Activated CD4-positive, alpha-beta T cell treated with anti-CD3 and anti-CD28 coated beads, Interleukin-2, amount 10 ng/mL, durations not matched to agents 24 days and 14 days (primary cell): Measurements from ENCODE around the gene TMEFF1. TPM values are rescaled to one million over a fixed set of nuclear protein-coding genes. Genes with fewer than 3 reads are reported as not detected.
A peak's percentile ranks its signal among the peaks of the same experiment; 100 is the strongest.

Experiments used
- DNase-seq: peaks from one replicate; pipeline ENCODE4 v3.0.0; 2022
- H3K27ac Mint-ChIP-seq: one replicate; pipeline ENCODE4 v1.8.0; 2022; ENCODE audit warnings: mild to moderate bottlenecking, mixed read lengths
- H3K27me3 Mint-ChIP-seq: one replicate; pipeline ENCODE4 v1.8.0; 2022; ENCODE audit warnings: mixed read lengths
- H3K36me3 Mint-ChIP-seq: one replicate; pipeline ENCODE4 v1.8.0; 2022; ENCODE audit warnings: low read depth, mild to moderate bottlenecking, mixed read lengths
- H3K4me1 Mint-ChIP-seq: one replicate; pipeline ENCODE4 v1.8.0; 2021; ENCODE audit warnings: mixed read lengths
- H3K4me3 Mint-ChIP-seq: one replicate; pipeline ENCODE4 v1.8.0; 2022; ENCODE audit warnings: mild to moderate bottlenecking, moderate library complexity, mixed read lengths
- H3K9me3 Mint-ChIP-seq: one replicate; pipeline ENCODE4 v1.8.0; 2021; ENCODE audit warnings: mixed read lengths
- intact Hi-C: fragments of 100-400 bp; cut with micrococcal nuclease; formaldehyde crosslinking; loops from one replicate; pipeline ENCODE4 v1.15.1; 2023
- total RNA-seq: library from RNA; stranded (reverse); gene quantifications from 2 replicates; pipeline ENCODE4 v1.2.3, GENCODE V29; 2022

Gene TMEFF1, protein sequence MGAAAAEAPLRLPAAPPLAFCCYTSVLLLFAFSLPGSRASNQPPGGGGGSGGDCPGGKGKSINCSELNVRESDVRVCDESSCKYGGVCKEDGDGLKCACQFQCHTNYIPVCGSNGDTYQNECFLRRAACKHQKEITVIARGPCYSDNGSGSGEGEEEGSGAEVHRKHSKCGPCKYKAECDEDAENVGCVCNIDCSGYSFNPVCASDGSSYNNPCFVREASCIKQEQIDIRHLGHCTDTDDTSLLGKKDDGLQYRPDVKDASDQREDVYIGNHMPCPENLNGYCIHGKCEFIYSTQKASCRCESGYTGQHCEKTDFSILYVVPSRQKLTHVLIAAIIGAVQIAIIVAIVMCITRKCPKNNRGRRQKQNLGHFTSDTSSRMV
- 0.16 TPM in 1 of 2 replicates, not detected in the other for total RNA-seq

DNA sequence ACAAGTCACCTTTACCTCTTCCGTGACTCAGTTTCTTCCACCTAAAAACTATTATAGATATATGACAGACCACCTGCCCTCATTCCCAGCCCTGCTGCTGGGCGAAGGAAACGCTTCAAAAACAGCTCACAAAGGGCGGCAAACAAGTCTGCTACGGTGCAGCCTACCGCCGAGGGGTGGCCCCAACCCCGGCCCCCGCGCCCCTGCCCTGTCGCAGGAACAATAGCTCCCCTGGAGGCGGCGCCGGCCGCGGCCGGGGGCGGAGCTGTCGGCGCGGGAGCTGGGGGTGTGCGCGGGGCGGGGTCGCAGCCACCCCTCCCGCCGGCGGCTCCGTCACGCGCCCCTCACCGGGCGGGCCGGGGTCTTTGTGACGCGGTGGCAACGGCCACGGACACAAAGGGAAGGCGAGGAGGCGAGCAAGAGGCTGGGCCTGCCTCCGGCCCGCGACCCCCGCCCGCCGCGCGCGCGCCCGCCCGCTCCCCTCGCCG lies at the start of gene TMEFF1:
Gene TMEFF1, plus strand, starts transcription at position 362 of the 488 bp plus-strand sequence. CDS start 396 bp downstream, outside the sequence.
- Mint-ChIP-seq H3K4me1 (peaks cover 4% of the 10 kb centered on the region), H3K27ac (no peak within 1 kb of the TSS), H3K36me3 (no peaks in the 10 kb centered on the region), H3K27me3 (peaks cover 53% of the 10 kb centered on the region), H3K9me3 (no peaks in the 10 kb centered on the region), H3K4me3 (peak within 1 kb of the TSS; percentile 76)
- peak; percentile 80 for DNase-seq
- intact Hi-C loops: no loop called here

DNA sequence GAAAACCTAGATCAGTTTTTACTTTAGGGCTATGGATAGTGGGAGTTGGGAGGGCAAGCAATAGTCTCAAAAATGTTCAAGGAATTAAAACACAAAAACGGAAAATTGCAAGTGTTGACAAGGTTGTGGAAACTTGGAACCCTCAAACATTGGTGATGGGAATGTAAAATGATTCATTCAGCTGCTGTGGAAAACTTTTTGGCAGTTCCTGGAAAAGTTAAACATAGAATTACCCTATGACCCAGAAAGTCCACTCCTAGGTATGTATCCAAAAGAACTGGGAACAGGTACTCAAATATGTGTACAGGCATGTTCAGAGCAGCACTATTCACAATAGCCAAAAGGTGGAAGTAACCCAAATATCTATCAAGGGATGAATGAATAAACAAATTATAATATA lies 47.2 kb upstream of the TMEFF1 start:
- intact Hi-C loops: loop anchor here (1.0 to 2.0 kb wide), 2 partner anchors 14 to 73 kb away; partner anchors contain the start of gene TEX10
- Mint-ChIP-seq H3K27ac (peak overlapping the region; percentile 95), H3K36me3 (no peaks in the 10 kb centered on the region), H3K27me3 (peaks cover 19% of the 10 kb centered on the region), H3K4me3 (peak overlapping the region; percentile 85), H3K9me3 (no peaks in the 10 kb centered on the region), H3K4me1 (peaks cover 34% of the 10 kb centered on the region)
- DNase-seq: no peak

DNA sequence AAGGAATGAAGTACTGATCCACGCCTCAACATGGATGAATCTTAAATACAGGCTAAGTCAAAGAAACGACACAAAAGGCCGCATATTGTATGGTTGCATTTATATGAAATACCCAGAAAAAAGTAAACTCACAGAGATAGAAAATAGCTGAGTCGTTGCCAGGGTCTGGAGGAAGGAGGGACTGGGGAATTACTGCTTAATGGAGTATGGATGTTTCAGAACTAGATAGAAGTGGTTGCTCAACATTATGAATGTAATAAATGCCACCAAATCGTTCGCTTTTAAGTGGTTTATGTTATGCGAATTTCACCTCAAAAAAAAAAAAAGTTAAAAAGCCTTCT lies 46.8 kb upstream of the TMEFF1 start:
- Mint-ChIP-seq H3K27ac (peak overlapping the region; percentile 95), H3K36me3 (no peaks in the 10 kb centered on the region), H3K9me3 (no peaks in the 10 kb centered on the region), H3K4me1 (peaks cover 34% of the 10 kb centered on the region), H3K27me3 (peaks cover 19% of the 10 kb centered on the region), H3K4me3 (peak overlapping the region; percentile 85)
- intact Hi-C loops: loop anchor here (1.0 to 2.0 kb wide), 2 partner anchors 15 to 73 kb away; partner anchors contain the start of gene TEX10
- DNase-seq: no peak

DNA sequence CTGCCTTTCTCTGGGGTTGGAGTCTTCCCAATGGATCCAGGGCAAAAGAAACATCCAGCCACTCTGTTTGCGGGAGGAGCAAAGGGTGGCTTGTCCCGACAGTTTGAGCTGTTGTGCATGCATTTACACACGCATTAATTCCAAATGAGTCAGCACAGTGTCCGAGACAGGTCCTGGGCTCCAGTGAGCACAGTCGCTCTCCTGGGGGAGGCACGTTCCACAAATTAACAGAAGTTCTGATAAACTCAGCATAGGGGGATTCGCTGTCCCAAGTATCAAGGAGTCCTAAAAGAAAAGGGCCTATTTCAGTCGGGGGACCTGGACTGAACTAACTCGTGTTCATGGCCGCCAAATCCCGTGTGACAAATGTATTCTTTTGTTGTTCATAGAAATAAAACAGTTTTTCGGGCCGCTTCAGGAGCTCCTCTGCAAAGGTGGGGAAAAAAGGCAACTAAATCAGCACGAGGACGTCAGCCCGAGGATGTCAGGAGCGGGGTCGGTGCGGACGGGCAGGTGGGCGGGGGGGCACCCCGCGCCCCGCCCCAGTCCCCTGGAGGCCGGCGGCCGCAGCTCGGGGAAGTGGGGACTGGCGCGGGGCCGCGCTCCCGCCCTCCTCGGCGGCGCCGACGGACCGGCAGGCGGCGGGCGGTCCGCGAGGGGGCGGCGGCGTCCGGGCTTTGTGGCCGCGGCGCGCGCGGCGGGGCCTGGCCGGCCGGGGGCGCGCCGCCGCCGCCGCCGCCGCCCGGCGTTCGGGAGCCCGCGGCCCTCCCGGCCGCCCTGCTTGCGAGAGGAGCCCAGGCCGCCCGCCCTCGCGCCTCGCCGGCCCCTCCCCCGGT lies 46.2 kb upstream of the TMEFF1 start, which contains the start of gene MSANTD3:
Gene MSANTD3, plus strand, starts transcription at position 614 of the 836 bp plus-strand sequence. CDS start 14,796 bp downstream, outside the sequence.
- peaks cover 17% of the 10 kb centered on the region for H3K27me3 Mint-ChIP-seq
- peak within 1 kb of the TSS; percentile 85 for H3K4me3 Mint-ChIP-seq
- peaks cover 2% of the 10 kb centered on the region for H3K36me3 Mint-ChIP-seq
- peak within 1 kb of the TSS; percentile 95 for H3K27ac Mint-ChIP-seq
- peak; percentile 86 for DNase-seq
- H3K9me3 Mint-ChIP-seq: no peaks in the 10 kb centered on the region
- peaks cover 36% of the 10 kb centered on the region for H3K4me1 Mint-ChIP-seq
- intact Hi-C loops: loop anchor here (1.0 to 2.0 kb wide), 2 partner anchors 15 to 74 kb away; partner anchors contain the start of gene TEX10

DNA sequence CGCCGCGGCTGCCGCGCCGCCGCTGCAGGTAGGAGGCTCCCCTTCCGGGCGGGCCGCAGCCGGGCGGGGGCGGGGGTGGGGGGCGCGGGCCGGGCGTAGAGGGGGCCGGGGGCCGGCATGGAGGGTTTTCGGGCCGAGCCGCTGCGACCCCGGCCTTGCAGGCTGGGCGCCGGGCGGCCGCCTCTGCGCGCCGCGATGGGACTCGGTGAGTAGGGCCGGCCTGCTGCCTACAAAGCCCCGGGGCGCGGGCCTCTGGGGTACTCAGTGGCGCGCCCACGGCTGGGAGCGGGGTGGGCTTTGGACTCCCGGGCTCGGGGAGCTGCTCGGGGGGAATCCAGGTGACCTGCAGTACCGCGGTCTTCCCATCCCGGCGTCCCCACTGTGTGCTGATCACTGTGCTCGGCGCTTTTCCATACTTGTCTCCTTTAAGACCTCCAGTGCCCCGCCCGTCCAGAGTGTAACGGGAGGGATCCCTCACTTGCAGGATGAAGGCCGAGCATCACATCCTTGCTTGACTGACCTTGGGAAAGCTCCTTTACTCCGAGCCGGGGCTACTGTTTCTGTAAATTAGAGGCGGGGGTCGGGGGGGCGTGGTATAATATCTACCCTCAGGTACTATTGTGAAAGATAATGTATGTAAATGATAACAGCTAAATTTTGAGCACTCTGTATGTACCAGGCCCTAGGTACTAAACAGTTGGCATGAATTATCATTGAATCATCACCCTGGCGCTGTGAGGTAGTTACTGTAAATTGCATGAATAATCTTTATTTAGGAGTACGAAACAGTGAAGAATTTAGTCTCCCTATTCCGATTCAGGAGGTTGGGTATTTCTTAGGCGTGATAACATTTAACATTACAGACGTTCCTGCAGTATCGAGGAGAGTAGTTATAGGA lies 45.3 kb upstream of the TMEFF1 start:
- intact Hi-C loops: loop anchor here (2.0 kb wide), 1 partner anchor 75 kb away; the partner anchor contains the start of gene TEX10
- H3K9me3 Mint-ChIP-seq: no peaks in the 10 kb centered on the region
- peaks cover 36% of the 10 kb centered on the region for H3K4me1 Mint-ChIP-seq
- H3K27me3 Mint-ChIP-seq: peaks cover 13% of the 10 kb centered on the region
- H3K4me3 Mint-ChIP-seq: peak overlapping the region; percentile 84
- H3K27ac Mint-ChIP-seq: peak overlapping the region; percentile 76
- peaks cover 2% of the 10 kb centered on the region for H3K36me3 Mint-ChIP-seq
- no peak for DNase-seq

DNA sequence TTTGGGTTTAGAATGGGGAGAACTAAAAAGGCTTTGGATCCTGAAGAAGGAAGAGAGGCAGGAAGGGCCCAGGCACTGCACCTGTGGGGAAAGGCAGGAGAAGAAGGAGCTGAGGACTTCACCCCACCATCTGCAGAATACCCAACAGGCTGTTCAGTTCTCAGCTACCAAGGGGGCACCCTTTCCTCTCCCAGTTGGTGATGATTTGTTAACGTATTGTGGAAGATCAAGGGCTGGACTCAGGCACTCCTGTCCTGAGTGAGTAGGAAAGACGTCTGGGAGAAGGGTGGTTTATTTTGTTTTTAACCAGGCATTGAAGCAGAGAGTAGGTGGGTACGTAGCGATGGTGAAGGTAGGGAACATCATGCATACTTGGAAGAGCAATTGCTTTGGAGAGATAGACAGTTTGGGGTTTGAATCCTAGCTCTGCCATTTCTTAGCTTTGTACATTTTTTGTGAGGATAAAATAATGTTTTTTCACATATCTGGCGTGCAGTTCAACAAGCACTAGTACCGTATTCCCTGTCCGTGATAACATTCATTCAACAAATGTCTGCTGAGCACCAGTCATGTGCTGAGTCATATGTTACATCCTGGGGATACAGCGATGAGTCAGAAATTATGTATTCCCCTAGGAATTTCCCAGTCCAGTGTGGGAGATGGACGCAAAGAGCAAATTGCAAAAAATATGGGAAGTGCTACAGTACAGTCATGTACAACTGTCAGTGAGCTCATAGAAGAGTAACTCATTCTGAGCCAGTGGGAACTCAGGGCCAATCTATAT lies 43.9 kb upstream of the TMEFF1 start:
- peaks cover 8% of the 10 kb centered on the region for H3K27me3 Mint-ChIP-seq
- H3K4me3 Mint-ChIP-seq: no peak overlapping the region

DNA sequence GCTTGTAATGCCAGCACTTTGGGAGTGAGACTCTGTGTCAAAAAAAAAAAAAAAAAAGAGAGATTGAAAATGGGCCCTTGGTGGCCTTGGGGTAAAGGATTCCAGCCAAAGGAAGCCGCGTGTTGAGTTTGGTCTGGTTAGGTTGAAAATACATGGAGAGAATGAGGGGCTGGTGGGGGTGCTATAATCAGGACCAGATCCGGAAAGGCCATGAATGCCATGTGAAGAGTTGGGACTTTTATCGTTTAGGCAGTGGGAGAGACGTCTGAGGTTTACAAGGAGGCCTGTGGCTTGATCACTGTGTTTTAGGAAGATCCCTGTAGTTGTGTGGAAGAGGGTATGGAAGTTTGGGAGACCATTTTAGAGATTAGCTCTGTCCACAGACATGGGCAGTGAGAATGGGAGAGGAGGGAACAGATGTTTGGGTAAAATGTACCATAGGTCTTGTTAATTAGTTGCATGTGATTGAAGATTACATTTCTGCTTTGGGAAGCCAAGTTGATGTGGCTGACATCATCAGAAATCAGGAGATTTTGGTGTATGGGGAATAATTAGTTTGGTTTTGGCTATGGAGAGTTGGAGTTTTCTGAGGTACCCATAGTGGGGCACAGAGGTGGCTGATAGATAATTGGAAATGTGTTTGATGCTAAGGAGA lies 42.5 kb upstream of the TMEFF1 start:
- peaks cover 36% of the 10 kb centered on the region for H3K4me1 Mint-ChIP-seq
- intact Hi-C loops: no loop called here
- H3K27me3 Mint-ChIP-seq: peaks cover 8% of the 10 kb centered on the region
- no peaks in the 10 kb centered on the region for H3K9me3 Mint-ChIP-seq
- no peak overlapping the region for H3K27ac Mint-ChIP-seq
- H3K4me3 Mint-ChIP-seq: no peak overlapping the region
- H3K36me3 Mint-ChIP-seq: peaks cover 2% of the 10 kb centered on the region
- DNase-seq: no peak

More for the DNA sequence above, 43.9 kb upstream of the TMEFF1 start:
- Mint-ChIP-seq H3K4me1 (peaks cover 36% of the 10 kb centered on the region), H3K9me3 (no peaks in the 10 kb centered on the region), H3K27ac (no peak overlapping the region), H3K36me3 (peaks cover 2% of the 10 kb centered on the region)
- no peak for DNase-seq
- intact Hi-C loops: no loop called here

DNA sequence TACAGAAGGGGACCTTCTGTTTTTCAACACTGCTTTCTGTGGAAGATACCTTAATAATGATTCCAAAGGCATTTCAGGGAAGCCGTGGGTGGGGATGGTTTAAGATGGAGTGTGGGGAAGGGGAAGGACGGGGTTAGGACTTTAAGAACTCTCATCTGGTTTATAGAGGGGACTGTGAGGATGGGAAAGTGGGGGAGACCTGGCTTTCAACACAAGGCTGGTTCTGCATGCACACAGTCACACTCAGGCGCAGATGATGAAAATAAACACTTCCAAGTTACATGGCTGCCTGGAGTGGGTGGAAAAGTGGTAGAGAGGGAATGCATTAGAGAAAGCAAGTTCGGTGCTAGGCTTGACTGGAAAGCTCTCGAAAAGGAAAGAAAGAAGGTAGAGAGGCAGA lies 41.1 kb upstream of the TMEFF1 start:
- no peak overlapping the region for H3K27ac Mint-ChIP-seq
- no peak for DNase-seq
- no peaks in the 10 kb centered on the region for H3K27me3 Mint-ChIP-seq
- H3K4me1 Mint-ChIP-seq: peaks cover 24% of the 10 kb centered on the region
- no peak overlapping the region for H3K4me3 Mint-ChIP-seq
- no peaks in the 10 kb centered on the region for H3K9me3 Mint-ChIP-seq
- peaks cover 2% of the 10 kb centered on the region for H3K36me3 Mint-ChIP-seq
- intact Hi-C loops: no loop called here

DNA sequence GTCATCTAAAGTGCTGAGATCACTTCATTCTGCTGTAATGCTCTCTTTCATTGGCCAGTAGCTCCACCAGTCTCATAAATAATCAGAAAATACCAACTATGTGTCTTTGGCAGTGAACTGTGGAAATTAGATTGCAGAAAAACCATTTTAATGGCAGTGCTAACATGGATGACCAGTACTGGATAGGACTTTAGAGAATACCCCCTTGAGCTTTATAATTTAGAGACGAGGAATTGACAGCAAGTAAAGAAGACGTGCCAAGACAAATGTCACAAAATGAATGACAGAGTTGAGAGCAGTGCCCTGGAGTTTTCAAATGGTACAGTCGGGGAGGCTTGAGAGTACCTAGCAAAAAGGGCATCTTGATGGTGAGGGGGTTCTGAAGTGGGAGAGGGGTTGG lies 40.2 kb upstream of the TMEFF1 start:
- Mint-ChIP-seq H3K4me3 (no peak overlapping the region), H3K27me3 (no peaks in the 10 kb centered on the region), H3K27ac (no peak overlapping the region), H3K4me1 (peaks cover 23% of the 10 kb centered on the region), H3K9me3 (no peaks in the 10 kb centered on the region), H3K36me3 (peaks cover 2% of the 10 kb centered on the region)
- intact Hi-C loops: no loop called here
- no peak for DNase-seq

DNA sequence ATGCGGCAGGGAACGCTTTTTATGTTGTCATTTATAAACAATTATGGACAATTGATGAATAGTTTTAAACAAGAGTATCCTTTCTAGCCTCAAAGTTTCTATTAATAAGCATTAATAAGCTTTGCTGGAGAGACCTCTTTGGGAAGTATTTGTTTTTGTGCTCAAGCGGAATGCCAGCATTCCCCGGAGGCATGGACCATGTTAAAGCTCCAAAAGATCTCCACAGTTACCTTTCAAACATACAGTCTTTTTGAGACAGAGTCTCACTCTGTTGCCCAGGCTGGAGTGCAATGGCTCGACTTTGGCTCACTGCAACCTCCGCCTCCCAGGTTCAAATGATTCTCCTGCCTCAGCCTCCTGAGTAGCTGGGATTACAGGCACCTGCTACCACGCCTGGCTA lies 36.4 kb upstream of the TMEFF1 start:
- Mint-ChIP-seq H3K4me3 (no peak overlapping the region), H3K4me1 (peaks cover 3% of the 10 kb centered on the region), H3K27me3 (no peaks in the 10 kb centered on the region), H3K36me3 (peaks cover under 1% of the 10 kb centered on the region), H3K27ac (no peak overlapping the region), H3K9me3 (no peaks in the 10 kb centered on the region)
- intact Hi-C loops: loop anchor here (5.0 kb wide), 1 partner anchor 161 kb away; no protein-coding TSS in a partner anchor
- DNase-seq: no peak

DNA sequence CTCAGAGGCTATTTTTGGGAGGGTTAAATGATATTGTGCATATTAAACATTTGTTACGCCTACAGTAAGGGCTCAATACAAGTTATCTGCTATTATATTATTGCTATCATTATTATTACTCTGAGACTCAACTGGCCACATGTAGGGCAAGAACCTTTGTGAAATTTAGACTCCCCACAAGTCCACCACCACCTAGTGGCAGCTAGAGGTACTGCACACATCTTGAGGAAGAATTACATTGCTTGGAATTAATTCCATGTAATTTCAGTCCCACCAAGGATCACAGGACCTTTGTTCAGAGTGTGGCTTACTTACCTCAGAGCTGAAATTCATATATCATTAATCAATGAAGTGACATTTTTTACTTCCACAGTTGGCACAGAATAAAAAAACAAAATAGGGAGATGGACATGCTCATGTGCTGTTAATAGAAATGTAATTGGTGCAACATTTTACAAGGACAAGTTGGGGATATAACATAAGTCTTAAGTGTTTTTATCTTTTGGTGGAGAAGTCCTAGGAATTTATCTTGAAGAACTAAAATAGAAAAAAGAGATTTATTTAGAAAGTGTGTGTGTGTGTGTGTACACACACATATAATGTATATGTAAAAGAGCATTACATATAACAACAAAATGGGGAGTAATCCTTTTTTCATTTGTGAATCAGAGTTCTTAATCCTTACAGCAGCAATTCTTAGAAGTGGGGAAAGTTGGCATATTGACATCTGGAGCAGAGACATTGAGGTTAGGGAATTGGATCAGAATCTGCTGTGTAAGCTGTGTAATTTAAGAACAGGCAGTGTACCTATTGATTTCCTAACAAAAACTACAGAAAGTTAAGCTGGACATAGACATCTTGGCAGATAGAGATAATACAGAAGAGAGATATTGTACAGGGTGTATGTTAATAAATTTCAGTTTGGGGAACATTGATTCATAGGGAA lies 34.8 kb upstream of the TMEFF1 start:
- Mint-ChIP-seq H3K27me3 (no peaks in the 10 kb centered on the region), H3K4me3 (no peak overlapping the region), H3K4me1 (peaks cover 2% of the 10 kb centered on the region), H3K27ac (no peak overlapping the region), H3K36me3 (peaks cover 2% of the 10 kb centered on the region), H3K9me3 (no peaks in the 10 kb centered on the region)
- intact Hi-C loops: loop anchor here (2.0 to 5.0 kb wide), 2 partner anchors 159 to 409 kb away; no protein-coding TSS in a partner anchor
- peak; percentile 90 for DNase-seq
